ENCODE measurements around the gene CDH4. TPM values are rescaled to one million over a fixed set of nuclear protein-coding genes. Genes with fewer than 3 reads are reported as not detected.

Gene CDH4
- total RNA-seq, 1 experiment from 2014 or later, result 25.0 TPM

DNA sequence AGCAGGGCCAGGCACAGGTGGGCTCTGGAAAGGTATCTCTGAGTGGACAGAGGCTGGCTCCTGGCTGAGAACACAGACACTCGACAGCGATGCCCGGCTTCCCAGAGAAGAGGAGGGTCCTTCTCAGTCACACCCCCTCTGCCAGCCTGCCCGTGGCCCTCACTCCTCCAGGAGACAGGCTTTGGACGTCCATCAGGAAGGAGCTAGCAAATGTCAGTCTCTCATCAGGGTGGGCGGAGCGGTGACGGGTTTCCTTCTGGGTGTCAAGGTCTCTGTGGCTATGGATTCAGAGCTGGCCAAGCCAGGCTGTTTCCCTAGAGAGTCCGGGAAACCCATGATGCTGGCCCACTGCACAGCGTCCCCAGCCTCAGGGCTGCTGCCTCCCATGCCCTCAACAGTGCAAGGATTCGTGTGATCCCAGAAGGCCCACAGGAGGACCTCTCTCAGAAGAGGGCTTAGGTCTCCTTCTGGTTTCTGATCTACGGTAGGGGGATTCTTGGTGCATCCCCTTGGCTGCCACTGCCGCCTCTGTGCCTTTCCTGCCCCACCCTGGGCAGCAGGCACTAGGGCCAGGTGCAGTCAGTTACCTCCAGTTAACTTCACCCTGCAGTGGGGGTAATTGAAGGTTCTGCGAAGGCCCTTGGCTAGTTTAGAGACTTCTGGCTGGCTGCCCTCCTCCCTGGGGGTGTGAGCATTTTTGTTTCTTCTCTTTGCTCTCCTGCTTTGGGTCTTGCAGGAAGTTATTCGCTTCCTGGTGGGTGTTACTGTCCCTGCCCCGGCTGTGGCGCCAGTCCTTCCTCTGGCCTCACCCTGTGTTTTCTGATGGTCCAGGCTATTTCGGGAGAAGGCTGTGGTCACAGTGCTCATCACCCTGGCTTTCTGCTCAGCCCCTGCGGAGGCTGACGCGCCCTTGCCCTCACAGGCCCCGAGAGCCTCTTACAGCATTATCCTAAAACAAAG is 80.2 kb downstream of the CDH4 start:
- Mint-ChIP-seq H3K36me3 (ENCODE audit: insufficient read depth, unreplicated experiment) (peaks cover 6% of the 10 kb centered on the region), H3K27me3 (ENCODE audit: insufficient read depth, unreplicated experiment) (no peaks in the 10 kb centered on the region), H3K4me3 (ENCODE audit: unreplicated experiment) (no peak overlapping the region), H3K9me3 (ENCODE audit: unreplicated experiment) (no peaks in the 10 kb centered on the region), H3K4me1 (ENCODE audit: insufficient read depth, unreplicated experiment) (no peaks in the 10 kb centered on the region), H3K27ac (ENCODE audit: low read depth, unreplicated experiment) (no peak overlapping the region)
- DNase-seq (ENCODE audit: unreplicated experiment), result no peak
- no TSS peak for BruUV-seq (replicated peaks)
- TF ChIP-seq, protein P1, sequence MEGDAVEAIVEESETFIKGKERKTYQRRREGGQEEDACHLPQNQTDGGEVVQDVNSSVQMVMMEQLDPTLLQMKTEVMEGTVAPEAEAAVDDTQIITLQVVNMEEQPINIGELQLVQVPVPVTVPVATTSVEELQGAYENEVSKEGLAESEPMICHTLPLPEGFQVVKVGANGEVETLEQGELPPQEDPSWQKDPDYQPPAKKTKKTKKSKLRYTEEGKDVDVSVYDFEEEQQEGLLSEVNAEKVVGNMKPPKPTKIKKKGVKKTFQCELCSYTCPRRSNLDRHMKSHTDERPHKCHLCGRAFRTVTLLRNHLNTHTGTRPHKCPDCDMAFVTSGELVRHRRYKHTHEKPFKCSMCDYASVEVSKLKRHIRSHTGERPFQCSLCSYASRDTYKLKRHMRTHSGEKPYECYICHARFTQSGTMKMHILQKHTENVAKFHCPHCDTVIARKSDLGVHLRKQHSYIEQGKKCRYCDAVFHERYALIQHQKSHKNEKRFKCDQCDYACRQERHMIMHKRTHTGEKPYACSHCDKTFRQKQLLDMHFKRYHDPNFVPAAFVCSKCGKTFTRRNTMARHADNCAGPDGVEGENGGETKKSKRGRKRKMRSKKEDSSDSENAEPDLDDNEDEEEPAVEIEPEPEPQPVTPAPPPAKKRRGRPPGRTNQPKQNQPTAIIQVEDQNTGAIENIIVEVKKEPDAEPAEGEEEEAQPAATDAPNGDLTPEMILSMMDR (IDR thresholded peaks at IDR 0.05; ENCODE audit: unreplicated experiment), result no peak
- POLR2A ChIA-PET, result no interaction called here
- CTCF ChIA-PET, result interaction anchor here (0.7 to 0.9 kb wide), 2 partner anchors 69 to 139 kb away, joined by 3 read pairs; no protein-coding TSS in a partner anchor
- intact Hi-C loops (cut with micrococcal nuclease), result no loop called here

DNA sequence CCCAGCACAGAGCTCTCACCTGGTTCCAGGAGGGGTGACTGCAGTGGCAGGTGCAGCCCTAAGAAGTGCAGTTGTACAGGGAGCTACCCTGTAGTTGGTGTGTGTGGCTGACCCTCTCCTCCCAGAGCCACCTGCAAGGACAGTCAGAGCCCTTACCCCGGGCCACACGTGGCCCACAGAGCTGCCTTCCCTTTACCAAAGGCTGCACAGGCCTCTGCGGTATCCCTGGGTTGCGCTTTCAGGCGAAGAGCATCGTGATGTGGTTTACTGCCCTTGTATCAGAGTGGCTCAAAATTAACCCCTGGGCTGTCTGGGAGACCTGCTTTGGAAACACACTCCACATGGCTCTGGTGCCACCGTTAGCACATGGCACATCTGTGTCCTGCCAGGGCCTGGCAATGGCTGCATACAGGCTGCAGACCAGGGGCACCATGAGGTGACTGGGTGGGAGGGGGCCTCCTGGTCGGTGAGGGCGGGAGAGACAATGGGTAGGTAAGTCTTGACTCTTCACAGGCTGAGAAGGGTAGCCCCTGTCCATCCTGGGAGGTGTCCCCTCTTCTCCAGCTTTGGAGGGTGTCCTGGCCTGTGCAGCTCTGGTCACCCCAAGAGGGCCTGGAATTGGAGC is 81.5 kb downstream of the CDH4 start:
- intact Hi-C loops (cut with micrococcal nuclease), result no loop called here
- Mint-ChIP-seq H3K4me3 (ENCODE audit: unreplicated experiment) (no peak overlapping the region), H3K4me1 (ENCODE audit: insufficient read depth, unreplicated experiment) (no peaks in the 10 kb centered on the region), H3K27ac (ENCODE audit: low read depth, unreplicated experiment) (no peak overlapping the region), H3K36me3 (ENCODE audit: insufficient read depth, unreplicated experiment) (peaks cover 6% of the 10 kb centered on the region), H3K9me3 (ENCODE audit: unreplicated experiment) (no peaks in the 10 kb centered on the region), H3K27me3 (ENCODE audit: insufficient read depth, unreplicated experiment) (no peaks in the 10 kb centered on the region)
- TF ChIP-seq, protein P1 (IDR thresholded peaks at IDR 0.05; ENCODE audit: unreplicated experiment), result no peak
- ChIA-PET POLR2A (no interaction called here), CTCF (interaction anchor here (0.9 kb wide), 1 partner anchor 141 kb away, joined by 3 read pairs; no protein-coding TSS in a partner anchor)
- DNase-seq (ENCODE audit: unreplicated experiment), result no peak
- BruUV-seq (replicated peaks), result no TSS peak

DNA sequence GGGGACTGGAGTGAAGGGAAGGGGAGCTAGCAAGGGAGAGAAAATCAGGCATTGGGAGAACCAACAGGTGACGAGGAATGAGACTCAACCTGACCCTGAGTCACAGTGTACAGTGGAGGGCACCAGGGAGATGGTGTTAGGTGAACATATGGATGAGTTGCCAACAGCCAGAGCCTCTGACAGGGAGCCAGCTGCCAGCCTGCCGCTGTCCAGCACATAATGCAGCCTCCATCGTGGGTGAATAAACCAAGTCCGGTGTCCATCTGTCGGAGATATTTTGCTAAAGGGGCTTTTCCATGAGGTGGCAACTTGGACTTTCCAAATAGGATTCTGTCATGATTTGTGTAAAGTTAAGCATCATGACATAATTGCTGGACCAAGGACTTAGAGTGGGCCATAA is 88.1 kb downstream of the CDH4 start:
- Mint-ChIP-seq H3K27me3 (ENCODE audit: insufficient read depth, unreplicated experiment) (no peaks in the 10 kb centered on the region), H3K36me3 (ENCODE audit: insufficient read depth, unreplicated experiment) (peaks cover 7% of the 10 kb centered on the region), H3K4me3 (ENCODE audit: unreplicated experiment) (no peak overlapping the region), H3K27ac (ENCODE audit: low read depth, unreplicated experiment) (no peak overlapping the region), H3K4me1 (ENCODE audit: insufficient read depth, unreplicated experiment) (no peaks in the 10 kb centered on the region), H3K9me3 (ENCODE audit: unreplicated experiment) (no peaks in the 10 kb centered on the region)
- intact Hi-C loops (cut with micrococcal nuclease), result no loop called here
- TF ChIP-seq, protein P1 (IDR thresholded peaks at IDR 0.05; ENCODE audit: unreplicated experiment), result no peak
- ChIA-PET CTCF (no interaction called here), POLR2A (no interaction called here)
- DNase-seq (ENCODE audit: unreplicated experiment), result no peak
- no TSS peak for BruUV-seq (replicated peaks)

DNA sequence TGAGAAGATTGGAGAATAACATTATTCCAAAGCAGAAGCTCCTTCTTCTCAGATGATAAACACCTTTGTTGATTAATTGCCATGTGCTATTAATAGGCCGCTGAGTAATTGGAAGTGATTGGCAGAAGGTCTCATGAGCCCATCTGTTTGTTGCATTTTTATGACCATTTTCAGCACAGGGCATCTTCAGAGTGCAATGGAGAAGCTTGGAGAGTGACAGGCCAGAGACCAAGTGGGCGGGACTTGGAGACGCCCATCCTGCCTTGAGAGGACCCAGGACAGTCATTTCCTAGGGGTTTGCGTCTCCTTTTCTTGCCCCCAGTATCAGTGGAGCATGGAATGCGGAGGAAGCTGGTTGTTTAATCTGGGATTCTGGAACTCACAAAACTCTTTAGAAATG is 89.5 kb downstream of the CDH4 start:
- no peak for DNase-seq (ENCODE audit: unreplicated experiment)
- ChIA-PET POLR2A (no interaction called here), CTCF (no interaction called here)
- no peaks in the 10 kb centered on the region for H3K27me3 Mint-ChIP-seq (ENCODE audit: insufficient read depth, unreplicated experiment)
- TF ChIP-seq, protein P1 (IDR thresholded peaks at IDR 0.05; ENCODE audit: unreplicated experiment), result no peak
- H3K4me3 Mint-ChIP-seq (ENCODE audit: unreplicated experiment), result no peak overlapping the region
- H3K9me3 Mint-ChIP-seq (ENCODE audit: unreplicated experiment), result no peaks in the 10 kb centered on the region
- no peaks in the 10 kb centered on the region for H3K4me1 Mint-ChIP-seq (ENCODE audit: insufficient read depth, unreplicated experiment)
- H3K36me3 Mint-ChIP-seq (ENCODE audit: insufficient read depth, unreplicated experiment), result peaks cover 5% of the 10 kb centered on the region
- intact Hi-C loops (cut with micrococcal nuclease), result no loop called here
- no TSS peak for BruUV-seq (replicated peaks)
- no peak overlapping the region for H3K27ac Mint-ChIP-seq (ENCODE audit: low read depth, unreplicated experiment)

Measured in MCF 10A (cell line).